Esophagus muscularis mucosa (tissue), 4 donors: ENCODE measurements around the gene SFT2D3. TPM values are rescaled to one million over a fixed set of nuclear protein-coding genes. Genes with fewer than 3 reads are reported as not detected.

Experiments used
- DNase-seq: peaks from one replicate; pipeline ENCODE4 v3.0.0-alpha.2; 2017; ENCODE audit errors: extremely low spot score
- H3K27ac ChIP-seq, 4 donors: fragments of 200-600 bp; sonication (generic); replicated peaks in 1 of 4; 1 replicate in 3 of 4; 2 replicates in 1 of 4; pipeline ENCODE4 v1.5.1; 2016 to 2019; ENCODE audit warnings: mild to moderate bottlenecking in 1 of 4
- H3K27me3 ChIP-seq, 4 donors: fragments of 200-600 bp; sonication (generic); one replicate each; pipeline versions ENCODE4 v1.5.1 to v1.6.0; 2016 to 2019
- H3K36me3 ChIP-seq, 4 donors: fragments of 200-600 bp; sonication (generic); one replicate each; pipeline ENCODE4 v1.5.1; 2016 to 2019
- H3K4me1 ChIP-seq, 4 donors: fragments of 200-600 bp; sonication (generic); one replicate each; pipeline ENCODE4 v1.5.1; 2016 to 2019
- H3K4me3 ChIP-seq, 4 donors: fragments of 200-600 bp; sonication (generic); 1 replicate in 2 of 4; 2 replicates in 2 of 4; pipeline ENCODE4 v1.5.1; 2016 to 2019; ENCODE audit warnings: mild to moderate bottlenecking in 4 of 4, moderate library complexity in 1 of 4
- H3K9me3 ChIP-seq, 4 donors: fragments of 200-600 bp; sonication (generic); 1 replicate in 3 of 4; 2 replicates in 1 of 4; pipeline ENCODE4 v1.5.1; 2016 to 2019
- EP300 ChIP-seq: sonication (generic); formaldehyde crosslinking; IDR thresholded peaks from one replicate; pipeline ENCODE4 v1.6.1; 2017; ENCODE audit warnings: antibody characterized with exemption
- POLR2A ChIP-seq: fragments of 450-650 bp; IDR thresholded peaks from one replicate; pipeline ENCODE4 v1.6.1; 2017; ENCODE audit warnings: antibody characterized with exemption, moderate library complexity, mild to moderate bottlenecking, low read depth
- POLR2AphosphoS5 ChIP-seq, 2 donors: sonication (generic); formaldehyde crosslinking; IDR thresholded peaks; one replicate each; pipeline ENCODE4 v1.6.1; 2017; ENCODE audit warnings: antibody characterized with exemption in 2 of 2
- WGBS: methylation state at CpG from one replicate; pipeline ENCODE4 v1.1.5; 2018; 5-methylcytosine and 5-hydroxymethylcytosine counted together
- intact Hi-C: fragments of 100-400 bp; cut with DNase I; formaldehyde crosslinking; loops from one replicate; pipeline ENCODE4 v1.15.1; 2023
- total RNA-seq, 4 donors: library from RNA; depleted of rRNA; stranded (reverse); fragments of >200 nt; gene quantifications; one replicate each; pipeline versions ENCODE4 v1.1.0 to v1.2.1, GENCODE V29; 2016
- TF ChIP-seq, protein P1 (sequence below), 3 experiments: fragments of 200-600 bp in 2 of 3; fragments of 450-650 bp in 1 of 3; sonication (generic) in 2 of 3; IDR thresholded peaks; one replicate each; pipeline ENCODE4 v1.5.1; 2017 to 2019; ENCODE audit warnings: antibody characterized with exemption in 3 of 3, mild to moderate bottlenecking in 2 of 3, moderate library complexity in 1 of 3

SFT2D3 gene, protein sequence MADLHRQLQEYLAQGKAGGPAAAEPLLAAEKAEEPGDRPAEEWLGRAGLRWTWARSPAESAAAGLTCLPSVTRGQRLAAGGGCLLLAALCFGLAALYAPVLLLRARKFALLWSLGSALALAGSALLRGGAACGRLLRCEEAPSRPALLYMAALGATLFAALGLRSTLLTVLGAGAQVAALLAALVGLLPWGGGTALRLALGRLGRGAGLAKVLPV
- total RNA-seq: 10 to 100 TPM in 1 of 4 donors, 1 to 10 TPM in 3; 5.8 to 11.8 (median 9.4) TPM

DNA sequence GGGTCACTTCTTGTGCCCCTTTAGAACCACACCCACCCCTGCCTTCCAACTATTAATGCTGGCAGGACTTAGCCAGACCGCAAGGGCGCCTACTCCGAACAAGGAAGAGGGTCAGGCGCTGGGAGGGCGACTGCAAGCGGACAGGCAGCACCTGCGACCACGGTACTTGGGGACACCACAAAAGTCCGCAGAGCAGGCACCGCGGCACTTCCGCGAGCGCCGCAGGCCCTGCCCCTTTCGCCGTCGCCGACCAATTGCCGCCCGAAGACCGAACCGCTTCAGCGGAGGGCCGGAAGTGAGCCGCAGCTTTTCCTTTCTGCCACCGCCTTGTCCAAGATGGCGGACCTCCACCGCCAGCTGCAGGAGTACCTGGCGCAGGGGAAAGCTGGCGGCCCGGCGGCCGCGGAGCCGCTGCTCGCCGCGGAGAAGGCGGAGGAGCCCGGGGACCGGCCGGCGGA is at the start of gene SFT2D3:
TSS of gene SFT2D3 (plus strand) at position 305 of the 458 bp plus-strand sequence. CDS start at position 337, 32 bp downstream.
- peaks cover 0 to 12% (median 6%) of the 10 kb centered on the region in 4 donors for H3K36me3 ChIP-seq
- no peaks in the 10 kb centered on the region for H3K27me3 ChIP-seq
- intact Hi-C loops: loop anchor here (5.0 kb wide), 1 partner anchor 106 kb away; no protein-coding TSS in a partner anchor
- H3K9me3 ChIP-seq: no peaks in the 10 kb centered on the region
- H3K4me1 ChIP-seq: peaks cover 36 to 47% (median 42%) of the 10 kb centered on the region in 4 donors
- peak; percentile 98 for DNase-seq
- H3K27ac ChIP-seq: peak within 1 kb of the TSS; percentile 91 to 98 (median 97)
- H3K4me3 ChIP-seq: peak within 1 kb of the TSS; percentile 79 to 95 (median 82)
- 1% methylated on average over 15 of the region's 44 CpGs for WGBS
- TF ChIP-seq POLR2AphosphoS5 (IDR thresholded peaks at IDR 0.05) (peak; percentile 84 to 90), EP300 (no peak), POLR2A (peak; percentile 57)
- TF ChIP-seq, protein P1, sequence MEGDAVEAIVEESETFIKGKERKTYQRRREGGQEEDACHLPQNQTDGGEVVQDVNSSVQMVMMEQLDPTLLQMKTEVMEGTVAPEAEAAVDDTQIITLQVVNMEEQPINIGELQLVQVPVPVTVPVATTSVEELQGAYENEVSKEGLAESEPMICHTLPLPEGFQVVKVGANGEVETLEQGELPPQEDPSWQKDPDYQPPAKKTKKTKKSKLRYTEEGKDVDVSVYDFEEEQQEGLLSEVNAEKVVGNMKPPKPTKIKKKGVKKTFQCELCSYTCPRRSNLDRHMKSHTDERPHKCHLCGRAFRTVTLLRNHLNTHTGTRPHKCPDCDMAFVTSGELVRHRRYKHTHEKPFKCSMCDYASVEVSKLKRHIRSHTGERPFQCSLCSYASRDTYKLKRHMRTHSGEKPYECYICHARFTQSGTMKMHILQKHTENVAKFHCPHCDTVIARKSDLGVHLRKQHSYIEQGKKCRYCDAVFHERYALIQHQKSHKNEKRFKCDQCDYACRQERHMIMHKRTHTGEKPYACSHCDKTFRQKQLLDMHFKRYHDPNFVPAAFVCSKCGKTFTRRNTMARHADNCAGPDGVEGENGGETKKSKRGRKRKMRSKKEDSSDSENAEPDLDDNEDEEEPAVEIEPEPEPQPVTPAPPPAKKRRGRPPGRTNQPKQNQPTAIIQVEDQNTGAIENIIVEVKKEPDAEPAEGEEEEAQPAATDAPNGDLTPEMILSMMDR (IDR thresholded peaks at IDR 0.05): peak in 1 of 3 experiments; percentile 9

DNA sequence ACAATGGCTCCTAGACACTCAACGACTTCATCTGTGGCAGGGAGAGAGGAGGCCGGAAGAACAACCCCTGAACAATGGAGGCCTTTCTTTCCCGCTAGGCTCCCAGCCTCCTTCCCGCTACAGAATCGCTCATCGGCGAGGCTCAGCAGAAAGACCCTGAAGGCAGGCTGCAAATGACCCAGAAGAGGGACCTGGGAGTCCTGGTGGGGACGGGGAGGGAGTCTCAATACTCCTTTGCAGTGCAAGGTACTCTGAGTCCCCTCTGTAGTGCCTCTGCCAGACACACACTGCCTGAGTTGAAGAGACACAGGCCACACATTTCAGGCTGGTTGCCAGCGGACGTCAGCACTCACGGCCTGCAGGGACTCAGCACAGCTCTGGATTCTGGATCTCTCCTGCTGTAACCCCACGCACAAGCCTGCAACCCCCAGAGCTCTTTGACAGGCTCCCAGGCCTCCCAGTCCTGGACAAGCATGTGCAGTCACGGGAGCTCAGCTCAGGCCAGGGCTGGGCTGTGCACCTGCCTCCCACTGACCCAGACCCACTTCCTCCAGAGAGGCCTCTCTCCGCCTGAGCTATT is 49.2 kb upstream of the SFT2D3 start:
- peak overlapping the region; percentile 88 to 93 (median 92) for H3K27ac ChIP-seq
- no peaks in the 10 kb centered on the region for H3K9me3 ChIP-seq
- WGBS: 29% methylated on average over 11 of the region's 14 CpGs
- DNase-seq: no peak
- H3K36me3 ChIP-seq: peaks cover 0 to 65% (median 57%) of the 10 kb centered on the region in 4 donors
- H3K27me3 ChIP-seq: no peaks in the 10 kb centered on the region
- no peak overlapping the region for H3K4me3 ChIP-seq
- TF ChIP-seq POLR2A: no peak
- TF ChIP-seq EP300: peak; percentile 23
- TF ChIP-seq POLR2AphosphoS5 (IDR thresholded peaks at IDR 0.05): peak; percentile 80 to 86
- H3K4me1 ChIP-seq: peaks cover 98 to 100% (median 99%) of the 10 kb centered on the region in 4 donors
- intact Hi-C loops: loop anchor here (5.0 to 10.0 kb wide), 2 partner anchors 40 to 137 kb away; no protein-coding TSS in a partner anchor

DNA sequence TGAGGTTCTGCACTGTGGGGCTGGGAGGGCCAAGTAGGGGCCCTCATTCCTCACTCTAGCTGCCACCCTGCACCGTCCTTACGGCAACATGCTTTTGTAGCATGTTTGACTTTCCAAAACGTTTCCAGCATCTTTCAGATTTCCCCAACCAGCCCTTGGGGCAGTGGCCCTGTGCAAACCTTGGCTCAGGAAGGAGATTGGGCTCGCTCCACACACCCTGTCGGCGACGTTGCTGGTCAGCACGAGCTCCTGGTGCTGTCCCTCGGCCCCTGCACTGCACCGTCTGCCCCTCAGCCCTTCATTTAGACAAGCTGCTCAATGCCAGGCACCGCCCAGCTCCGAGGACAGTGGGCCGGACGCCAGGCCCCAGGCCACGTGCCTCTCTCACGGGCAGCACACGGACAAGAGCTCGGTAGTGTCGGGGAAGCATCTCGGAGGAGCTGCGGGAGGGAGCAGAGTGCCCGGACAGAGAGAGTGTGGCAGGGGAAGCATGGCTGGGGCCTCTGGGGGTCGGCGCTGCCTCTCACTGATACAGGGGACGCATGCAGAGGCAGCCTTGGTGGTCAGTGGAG is 48.4 kb upstream of the SFT2D3 start:
- TF ChIP-seq POLR2AphosphoS5 (IDR thresholded peaks at IDR 0.05) (no peak), EP300 (no peak), POLR2A (no peak)
- TF ChIP-seq, protein P1 (IDR thresholded peaks at IDR 0.05): no peak
- H3K36me3 ChIP-seq: peaks cover 0 to 71% (median 63%) of the 10 kb centered on the region in 4 donors
- H3K27me3 ChIP-seq: no peaks in the 10 kb centered on the region
- no peak for DNase-seq
- WGBS: 47% methylated on average over 5 of the region's 25 CpGs
- H3K27ac ChIP-seq: peak overlapping the region; percentile 88 to 93 (median 92)
- peaks cover 98 to 100% (median 99%) of the 10 kb centered on the region in 4 donors for H3K4me1 ChIP-seq
- no peak overlapping the region for H3K4me3 ChIP-seq
- H3K9me3 ChIP-seq: no peaks in the 10 kb centered on the region
- intact Hi-C loops: loop anchor here (5.0 to 10.0 kb wide), 2 partner anchors 39 to 138 kb away; no protein-coding TSS in a partner anchor

DNA sequence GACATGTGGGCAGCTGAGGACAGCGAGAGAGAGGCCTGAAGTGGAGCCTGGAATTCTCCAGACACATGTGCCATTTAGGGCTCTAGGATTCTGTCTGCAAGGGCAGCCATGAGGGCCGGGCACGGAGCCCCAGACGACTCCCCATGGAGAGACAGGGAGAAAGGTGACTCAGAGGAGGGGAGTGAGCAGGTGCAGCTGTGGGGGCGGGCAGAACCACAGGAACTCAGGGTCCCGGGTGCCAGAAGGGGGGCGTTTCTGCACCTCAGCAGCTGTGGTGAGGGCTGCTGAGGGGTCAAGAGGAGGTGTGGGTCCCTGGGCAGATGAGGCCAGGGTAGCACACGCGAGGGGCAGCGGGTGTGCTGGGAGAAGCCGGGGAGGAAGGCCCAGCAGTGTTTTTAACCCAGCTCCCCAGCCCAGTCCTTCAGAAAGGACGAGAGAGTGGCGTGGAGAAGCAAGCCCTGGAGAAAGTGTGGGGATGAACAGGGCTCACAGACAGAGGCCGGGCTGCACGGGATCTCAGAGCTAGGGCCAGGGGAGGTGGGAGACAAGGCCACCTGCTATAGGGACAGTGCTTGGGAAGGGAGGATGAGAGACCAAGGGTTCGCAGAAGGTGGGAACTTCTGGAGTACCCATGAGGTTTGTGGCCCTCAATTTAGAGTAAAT is 47.7 kb upstream of the SFT2D3 start:
- TF ChIP-seq, protein P1 (IDR thresholded peaks at IDR 0.05): no peak
- TF ChIP-seq EP300 (no peak), POLR2A (no peak), POLR2AphosphoS5 (IDR thresholded peaks at IDR 0.05) (no peak)
- DNase-seq: no peak
- H3K9me3 ChIP-seq: no peaks in the 10 kb centered on the region
- H3K27ac ChIP-seq: peak overlapping the region; percentile 88 to 93 (median 92)
- H3K4me3 ChIP-seq: no peak overlapping the region
- H3K36me3 ChIP-seq: peaks cover 0 to 74% (median 57%) of the 10 kb centered on the region in 4 donors
- H3K27me3 ChIP-seq: no peaks in the 10 kb centered on the region
- WGBS: 64% methylated on average over 15 of the region's 16 CpGs
- H3K4me1 ChIP-seq: peaks cover 98 to 100% (median 99%) of the 10 kb centered on the region in 4 donors
- intact Hi-C loops: loop anchor here (5.0 to 10.0 kb wide), 2 partner anchors 39 to 139 kb away; no protein-coding TSS in a partner anchor
